ENCODE measurements around the gene GON7.

GRCh38 chr14:93163564-93163963 lies 43.3 kb downstream of the GON7 start:
- TF ChIP-seq, protein P1, sequence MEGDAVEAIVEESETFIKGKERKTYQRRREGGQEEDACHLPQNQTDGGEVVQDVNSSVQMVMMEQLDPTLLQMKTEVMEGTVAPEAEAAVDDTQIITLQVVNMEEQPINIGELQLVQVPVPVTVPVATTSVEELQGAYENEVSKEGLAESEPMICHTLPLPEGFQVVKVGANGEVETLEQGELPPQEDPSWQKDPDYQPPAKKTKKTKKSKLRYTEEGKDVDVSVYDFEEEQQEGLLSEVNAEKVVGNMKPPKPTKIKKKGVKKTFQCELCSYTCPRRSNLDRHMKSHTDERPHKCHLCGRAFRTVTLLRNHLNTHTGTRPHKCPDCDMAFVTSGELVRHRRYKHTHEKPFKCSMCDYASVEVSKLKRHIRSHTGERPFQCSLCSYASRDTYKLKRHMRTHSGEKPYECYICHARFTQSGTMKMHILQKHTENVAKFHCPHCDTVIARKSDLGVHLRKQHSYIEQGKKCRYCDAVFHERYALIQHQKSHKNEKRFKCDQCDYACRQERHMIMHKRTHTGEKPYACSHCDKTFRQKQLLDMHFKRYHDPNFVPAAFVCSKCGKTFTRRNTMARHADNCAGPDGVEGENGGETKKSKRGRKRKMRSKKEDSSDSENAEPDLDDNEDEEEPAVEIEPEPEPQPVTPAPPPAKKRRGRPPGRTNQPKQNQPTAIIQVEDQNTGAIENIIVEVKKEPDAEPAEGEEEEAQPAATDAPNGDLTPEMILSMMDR (IDR thresholded peaks at IDR 0.05; ENCODE audit: low read depth, low read length), result no peak
- no peak for TF ChIP-seq POLR2A (IDR thresholded peaks at IDR 0.05; ENCODE audit: extremely low read depth, insufficient read length)
